Ammon's horn (tissue), 1 donor: ENCODE results near the gene ANGPTL4.
"Not testable (repeated sequence)": the region's sequence is repeated elsewhere in the genome, so short reads cannot be mapped to it uniquely, and the experiment has no call there.

ENCODE experiments used
- DNase-seq: peaks from one replicate; pipeline ENCODE4 v3.0.0-alpha.2; 2016; ENCODE audit warnings: low spot score

The ANGPTL4 gene

GRCh38 chr19:8334458-8335342 is 29.3 kb upstream of the ANGPTL4 start:
- DNase-seq, result no peak

- DNase-seq, result no peak
These were observed 28.4 kb upstream of the ANGPTL4 start for GRCh38 chr19:8335343-8336071.

- no peak for DNase-seq
These were observed 27.8 kb upstream of the ANGPTL4 start for GRCh38 chr19:8336072-8336569.

GRCh38 chr19:8336660-8337059 is 27.3 kb upstream of the ANGPTL4 start:
- DNase-seq, result no peak

GRCh38 chr19:8337728-8338127 is 26.2 kb upstream of the ANGPTL4 start:
- DNase-seq, result no peak

- no peak for DNase-seq
These were observed 25.1 kb upstream of the ANGPTL4 start for GRCh38 chr19:8338835-8339234.

GRCh38 chr19:8340341-8341096 is 23.4 kb upstream of the ANGPTL4 start:
- no peak for DNase-seq

GRCh38 chr19:8341504-8341903 is 22.5 kb upstream of the ANGPTL4 start:
- not testable (repeated sequence) for DNase-seq

GRCh38 chr19:8342316-8342683 is 21.7 kb upstream of the ANGPTL4 start:
- no peak for DNase-seq

GRCh38 chr19:8342684-8343482 is 21.1 kb upstream of the ANGPTL4 start, which contains the start of gene KANK3:
KANK3 (minus strand) TSS chr19:8343262; CDS start chr19:8337828, 5,434 bp downstream.
- DNase-seq, result peak; percentile 94

GRCh38 chr19:8343483-8343844 is 20.5 kb upstream of the ANGPTL4 start:
- no peak for DNase-seq

GRCh38 chr19:8349629-8350372 is 14.2 kb upstream of the ANGPTL4 start:
- not testable (repeated sequence) for DNase-seq

- no peak for DNase-seq
These were observed 11.7 kb upstream of the ANGPTL4 start for GRCh38 chr19:8352134-8352827.

- DNase-seq, result not testable (repeated sequence)
These were observed 11.1 kb upstream of the ANGPTL4 start for GRCh38 chr19:8352845-8353244.

GRCh38 chr19:8355631-8356402 is 8.1 kb upstream of the ANGPTL4 start:
- no peak for DNase-seq

GRCh38 chr19:8357007-8357521 is 6.9 kb upstream of the ANGPTL4 start:
- DNase-seq, result no peak

GRCh38 chr19:8358948-8359347 is 5.0 kb upstream of the ANGPTL4 start:
- DNase-seq, result no peak

GRCh38 chr19:8360196-8360595 is 3.8 kb upstream of the ANGPTL4 start:
- DNase-seq, result no peak
